GM12873 (cell line): ENCODE data around the gene STPG3.

Experiments
- CTCF ChIP-seq: IDR thresholded peaks from 2 replicates; pipeline ENCODE4 v1.5.1; 2012; ENCODE audit warnings: low read depth, mild to moderate bottlenecking, moderate library complexity, low read length, control low read depth; ENCODE audit not compliant: insufficient read depth; ENCODE audit errors: missing control alignments

Gene STPG3

GRCh38 chr9:137266585-137267453 lies 15.7 kb downstream of the STPG3 start:
- no peak for TF ChIP-seq CTCF

- TF ChIP-seq CTCF = no peak
Observed at GRCh38 chr9:137267933-137268355, 16.9 kb downstream of the STPG3 start.

GRCh38 chr9:137268538-137269201 lies 17.6 kb downstream of the STPG3 start:
- TF ChIP-seq CTCF = no peak

- no peak for TF ChIP-seq CTCF
Observed at GRCh38 chr9:137269231-137269772, 18.2 kb downstream of the STPG3 start.

- no peak for TF ChIP-seq CTCF
Observed at GRCh38 chr9:137270929-137271695, 20.0 kb downstream of the STPG3 start.

GRCh38 chr9:137271696-137272076 lies 20.6 kb downstream of the STPG3 start:
- no peak for TF ChIP-seq CTCF
